ENCODE results near the gene DTX3L. TPM values are rescaled to one million over a fixed set of nuclear protein-coding genes. Genes with fewer than 3 reads are reported as not detected.
A peak's percentile ranks its signal among the peaks of the same experiment; 100 is the strongest.

DTX3L gene
- total RNA-seq, 1 donor from 2014 or later = 17.3 TPM

DNA sequence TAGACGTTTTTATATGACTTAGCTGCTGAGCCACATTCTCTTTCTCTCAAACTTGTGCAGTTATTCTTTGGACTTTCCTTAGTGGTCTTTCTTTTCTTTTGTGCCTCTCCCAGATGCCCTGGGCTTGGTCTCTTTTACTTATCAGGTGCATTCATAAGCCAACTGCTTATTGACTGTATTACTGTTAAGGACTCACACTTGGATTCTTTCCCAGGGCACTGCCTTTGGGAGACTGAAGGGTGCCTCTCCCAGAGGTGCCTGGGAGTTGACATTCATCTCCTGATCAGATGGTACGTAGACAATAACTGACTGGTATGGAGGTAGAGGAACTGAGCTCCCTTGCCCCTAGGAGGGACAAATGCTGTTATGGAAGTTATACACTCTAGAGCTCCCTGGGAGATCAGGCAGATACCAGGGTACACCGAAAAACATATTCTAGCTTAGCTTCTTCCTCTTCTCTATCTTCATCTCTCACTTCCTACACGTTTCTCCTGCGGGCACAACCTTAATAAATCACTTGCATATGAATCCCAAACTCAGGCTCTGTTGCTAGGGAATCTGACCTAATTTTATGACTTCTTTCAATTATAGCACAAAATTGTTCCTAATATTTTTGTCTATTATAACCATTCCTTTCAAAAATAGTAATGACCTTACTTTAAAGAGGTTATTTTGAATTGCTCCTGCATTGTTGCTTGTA is 38.0 kb downstream of the DTX3L start:
- peaks cover 12% of the 10 kb centered on the region for H3K27me3 Mint-ChIP-seq
- no peaks in the 10 kb centered on the region for H3K9me3 Mint-ChIP-seq
- no peaks in the 10 kb centered on the region for H3K36me3 Mint-ChIP-seq
- TF ChIP-seq, protein P1, sequence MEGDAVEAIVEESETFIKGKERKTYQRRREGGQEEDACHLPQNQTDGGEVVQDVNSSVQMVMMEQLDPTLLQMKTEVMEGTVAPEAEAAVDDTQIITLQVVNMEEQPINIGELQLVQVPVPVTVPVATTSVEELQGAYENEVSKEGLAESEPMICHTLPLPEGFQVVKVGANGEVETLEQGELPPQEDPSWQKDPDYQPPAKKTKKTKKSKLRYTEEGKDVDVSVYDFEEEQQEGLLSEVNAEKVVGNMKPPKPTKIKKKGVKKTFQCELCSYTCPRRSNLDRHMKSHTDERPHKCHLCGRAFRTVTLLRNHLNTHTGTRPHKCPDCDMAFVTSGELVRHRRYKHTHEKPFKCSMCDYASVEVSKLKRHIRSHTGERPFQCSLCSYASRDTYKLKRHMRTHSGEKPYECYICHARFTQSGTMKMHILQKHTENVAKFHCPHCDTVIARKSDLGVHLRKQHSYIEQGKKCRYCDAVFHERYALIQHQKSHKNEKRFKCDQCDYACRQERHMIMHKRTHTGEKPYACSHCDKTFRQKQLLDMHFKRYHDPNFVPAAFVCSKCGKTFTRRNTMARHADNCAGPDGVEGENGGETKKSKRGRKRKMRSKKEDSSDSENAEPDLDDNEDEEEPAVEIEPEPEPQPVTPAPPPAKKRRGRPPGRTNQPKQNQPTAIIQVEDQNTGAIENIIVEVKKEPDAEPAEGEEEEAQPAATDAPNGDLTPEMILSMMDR (conservative IDR thresholded peaks at IDR 0.05) = no peak
- H3K27ac Mint-ChIP-seq = no peak overlapping the region
- no peak overlapping the region for H3K4me3 Mint-ChIP-seq
- no peaks in the 10 kb centered on the region for H3K4me1 Mint-ChIP-seq (ENCODE audit: unreplicated experiment)
- DNase-seq (ENCODE audit: extremely low spot score, unreplicated experiment) = no peak

DNA sequence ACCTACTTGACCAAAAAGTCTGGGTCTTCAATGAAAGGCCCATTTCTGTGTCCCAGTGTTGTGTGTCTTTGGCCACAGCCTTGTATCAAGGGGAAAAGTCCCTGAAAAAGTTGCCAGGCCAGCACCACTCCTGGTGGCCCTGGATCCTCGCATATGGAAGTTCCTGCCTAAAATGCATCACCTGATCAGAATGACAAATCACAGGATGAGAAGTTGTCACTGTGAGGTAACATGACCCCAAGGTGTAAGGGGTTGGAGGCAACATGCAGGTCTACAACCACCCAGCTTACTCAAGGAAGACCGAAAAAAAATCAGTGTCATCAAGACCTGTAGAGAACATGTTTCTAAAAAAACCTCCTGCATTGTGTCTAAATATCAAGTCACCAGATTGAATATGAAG is 38.9 kb downstream of the DTX3L start:
- Mint-ChIP-seq H3K9me3 (no peaks in the 10 kb centered on the region), H3K27ac (no peak overlapping the region), H3K4me1 (ENCODE audit: unreplicated experiment) (no peaks in the 10 kb centered on the region), H3K27me3 (peaks cover 12% of the 10 kb centered on the region), H3K4me3 (no peak overlapping the region), H3K36me3 (no peaks in the 10 kb centered on the region)
- TF ChIP-seq, protein P1 (conservative IDR thresholded peaks at IDR 0.05) = no peak
- no peak for DNase-seq (ENCODE audit: extremely low spot score, unreplicated experiment)

DNA sequence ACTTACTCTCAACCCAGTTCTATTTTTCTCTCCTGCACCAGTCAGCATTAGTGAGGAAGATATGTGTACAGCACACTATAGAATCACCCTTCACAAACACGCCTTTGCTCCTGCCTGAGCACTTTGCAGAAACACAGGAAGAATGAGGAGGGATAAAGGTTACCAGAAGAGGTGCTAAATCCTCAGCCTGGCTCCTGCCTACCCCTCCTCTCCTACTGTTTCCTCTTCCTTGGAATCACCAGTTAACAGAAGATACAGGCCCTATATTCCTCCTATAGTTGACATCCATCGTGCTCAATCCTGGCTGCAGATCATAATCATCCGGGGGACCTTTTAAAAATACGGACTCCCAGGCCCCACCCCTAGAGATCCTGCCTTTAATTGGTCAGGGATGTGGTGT is 42.2 kb downstream of the DTX3L start:
- H3K9me3 Mint-ChIP-seq = no peaks in the 10 kb centered on the region
- no peak overlapping the region for H3K4me3 Mint-ChIP-seq
- no peaks in the 10 kb centered on the region for H3K36me3 Mint-ChIP-seq
- no peaks in the 10 kb centered on the region for H3K4me1 Mint-ChIP-seq (ENCODE audit: unreplicated experiment)
- H3K27me3 Mint-ChIP-seq = peaks cover 9% of the 10 kb centered on the region
- no peak overlapping the region for H3K27ac Mint-ChIP-seq
- TF ChIP-seq, protein P1 (conservative IDR thresholded peaks at IDR 0.05) = no peak
- no peak for DNase-seq (ENCODE audit: extremely low spot score, unreplicated experiment)

DNA sequence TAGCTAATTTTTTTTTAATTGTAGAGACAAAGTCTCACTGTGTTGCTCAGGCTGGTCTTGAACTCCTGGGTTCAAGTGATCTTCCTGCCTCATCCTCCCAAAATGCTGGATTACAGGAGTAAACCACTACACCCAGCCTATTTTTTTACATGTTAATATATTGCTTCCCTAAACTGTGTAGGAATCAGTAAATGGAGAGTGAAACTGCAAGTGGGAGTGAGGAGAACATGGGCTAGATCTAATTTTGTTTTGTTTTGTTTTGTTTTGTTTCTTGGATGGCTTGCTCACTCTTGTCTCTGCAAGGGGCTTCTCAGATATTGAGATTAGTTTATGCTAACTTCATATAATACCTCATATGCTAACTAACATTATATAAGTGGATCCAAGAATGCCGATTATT is 44.8 kb downstream of the DTX3L start:
- no peaks in the 10 kb centered on the region for H3K9me3 Mint-ChIP-seq

DNA sequence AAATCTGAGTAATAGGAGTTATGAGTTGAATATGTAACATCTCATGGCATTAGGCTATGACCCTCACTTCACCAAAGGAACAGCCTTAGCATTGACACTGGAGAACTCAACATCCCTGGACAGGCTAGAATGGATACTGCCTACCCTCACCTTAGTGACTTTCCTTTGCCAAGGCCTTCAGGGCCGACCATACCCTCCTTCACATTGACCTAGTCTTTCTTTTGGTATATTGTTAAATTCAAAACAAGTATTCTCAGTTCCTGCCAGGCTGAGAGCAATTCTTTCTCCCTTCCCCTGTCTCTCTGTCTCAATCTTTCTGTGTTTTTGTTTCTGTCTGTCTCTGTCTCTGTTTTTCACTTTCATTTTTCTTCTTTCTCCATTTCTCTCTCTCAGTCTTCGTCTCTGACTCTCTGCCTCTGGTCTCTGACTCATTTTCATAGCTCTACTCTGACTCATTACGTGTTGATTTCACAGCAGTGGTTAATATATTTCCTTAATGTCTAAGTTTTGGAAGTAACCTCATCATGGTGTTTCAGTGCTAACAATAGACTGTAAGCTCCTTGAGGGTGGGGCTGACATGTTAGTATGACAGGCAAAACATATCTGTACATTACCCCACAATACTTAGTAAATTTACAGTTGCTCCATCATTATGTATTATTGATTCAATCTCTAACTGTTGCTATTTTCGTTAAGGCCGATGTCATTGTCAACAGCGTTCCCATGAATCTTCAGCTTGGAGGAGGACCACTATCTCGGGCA is 45.8 kb downstream of the DTX3L start:
- DNase-seq (ENCODE audit: extremely low spot score, unreplicated experiment) = no peak
- Mint-ChIP-seq H3K9me3 (no peaks in the 10 kb centered on the region), H3K4me3 (no peak overlapping the region), H3K4me1 (ENCODE audit: unreplicated experiment) (no peaks in the 10 kb centered on the region), H3K27me3 (no peaks in the 10 kb centered on the region), H3K36me3 (no peaks in the 10 kb centered on the region), H3K27ac (peak overlapping the region; percentile 11)
- TF ChIP-seq, protein P1 (conservative IDR thresholded peaks at IDR 0.05) = no peak

More for the DNA sequence above, 44.8 kb downstream of the DTX3L start:
- TF ChIP-seq, protein P1 (conservative IDR thresholded peaks at IDR 0.05) = no peak
- H3K27me3 Mint-ChIP-seq = no peaks in the 10 kb centered on the region
- H3K4me1 Mint-ChIP-seq (ENCODE audit: unreplicated experiment) = no peaks in the 10 kb centered on the region
- H3K36me3 Mint-ChIP-seq = no peaks in the 10 kb centered on the region
- H3K4me3 Mint-ChIP-seq = no peak overlapping the region
- DNase-seq (ENCODE audit: extremely low spot score, unreplicated experiment) = no peak
- H3K27ac Mint-ChIP-seq = no peak overlapping the region

Data from type B pancreatic cell (in vitro differentiated cells).